ENCODE results near the gene C14orf119.

The C14orf119 gene

GRCh38 chr14:23140371-23140770 is 45.1 kb downstream of the C14orf119 start:
- H3K4me3 ChIP-seq (ENCODE audit: low read length): no peak overlapping the region
- DNase-seq (ENCODE audit: low read depth, low spot score): no peak

GRCh38 chr14:23141706-23142444 is 46.6 kb downstream of the C14orf119 start:
- DNase-seq (ENCODE audit: low read depth, low spot score): no peak
- no peak overlapping the region for H3K4me3 ChIP-seq (ENCODE audit: low read length)

- H3K4me3 ChIP-seq (ENCODE audit: low read length): no peak overlapping the region
- no peak for DNase-seq (ENCODE audit: low read depth, low spot score)
Measured at GRCh38 chr14:23142826-23143225, 47.5 kb downstream of the C14orf119 start.

- H3K4me3 ChIP-seq (ENCODE audit: low read length): no peak overlapping the region
- no peak for DNase-seq (ENCODE audit: low read depth, low spot score)
Measured at GRCh38 chr14:23143911-23144310, 48.6 kb downstream of the C14orf119 start.

GRCh38 chr14:23145794-23146350 is 50.6 kb downstream of the C14orf119 start:
- DNase-seq (ENCODE audit: low read depth, low spot score): no peak

GRCh38 chr14:23146351-23146910 is 51.1 kb downstream of the C14orf119 start:
- DNase-seq (ENCODE audit: low read depth, low spot score): no peak
- H3K4me3 ChIP-seq (ENCODE audit: low read length): no peak overlapping the region

More at GRCh38 chr14:23145794-23146350, 50.6 kb downstream of the C14orf119 start:
- no peak overlapping the region for H3K4me3 ChIP-seq (ENCODE audit: low read length)

- no peak overlapping the region for H3K4me3 ChIP-seq (ENCODE audit: low read length)
- DNase-seq (ENCODE audit: low read depth, low spot score): no peak
Measured at GRCh38 chr14:23146980-23147379, 51.7 kb downstream of the C14orf119 start.

GRCh38 chr14:23147676-23148075 is 52.4 kb downstream of the C14orf119 start:
- H3K4me3 ChIP-seq (ENCODE audit: low read length): no peak overlapping the region
- no peak for DNase-seq (ENCODE audit: low read depth, low spot score)

- no peak overlapping the region for H3K4me3 ChIP-seq (ENCODE audit: low read length)
- DNase-seq (ENCODE audit: low read depth, low spot score): no peak
Measured at GRCh38 chr14:23148591-23149249, 53.4 kb downstream of the C14orf119 start.

GRCh38 chr14:23149745-23150144 is 54.4 kb downstream of the C14orf119 start:
- no peak for DNase-seq (ENCODE audit: low read depth, low spot score)
- H3K4me3 ChIP-seq (ENCODE audit: low read length): no peak overlapping the region
